ENCODE results near the gene ENPP4.

Gene ENPP4

GRCh38 chr6:46099952-46100351 is 29.8 kb upstream of the ENPP4 start:
- no peaks in the 10 kb centered on the region for H3K4me1 ChIP-seq (ENCODE audit: control insufficient read depth, low read length)
- H3K4me2 ChIP-seq (ENCODE audit: low read length), result no peak overlapping the region
- no peaks in the 10 kb centered on the region for H3F3A ChIP-seq (ENCODE audit: control insufficient read depth, insufficient read depth)
- H3K36me3 ChIP-seq (ENCODE audit: control insufficient read depth, low read length), result no peaks in the 10 kb centered on the region
- H3K9me3 ChIP-seq (ENCODE audit: control insufficient read depth, insufficient read depth, low read length), result no peaks in the 10 kb centered on the region
- TF ChIP-seq, protein P1, sequence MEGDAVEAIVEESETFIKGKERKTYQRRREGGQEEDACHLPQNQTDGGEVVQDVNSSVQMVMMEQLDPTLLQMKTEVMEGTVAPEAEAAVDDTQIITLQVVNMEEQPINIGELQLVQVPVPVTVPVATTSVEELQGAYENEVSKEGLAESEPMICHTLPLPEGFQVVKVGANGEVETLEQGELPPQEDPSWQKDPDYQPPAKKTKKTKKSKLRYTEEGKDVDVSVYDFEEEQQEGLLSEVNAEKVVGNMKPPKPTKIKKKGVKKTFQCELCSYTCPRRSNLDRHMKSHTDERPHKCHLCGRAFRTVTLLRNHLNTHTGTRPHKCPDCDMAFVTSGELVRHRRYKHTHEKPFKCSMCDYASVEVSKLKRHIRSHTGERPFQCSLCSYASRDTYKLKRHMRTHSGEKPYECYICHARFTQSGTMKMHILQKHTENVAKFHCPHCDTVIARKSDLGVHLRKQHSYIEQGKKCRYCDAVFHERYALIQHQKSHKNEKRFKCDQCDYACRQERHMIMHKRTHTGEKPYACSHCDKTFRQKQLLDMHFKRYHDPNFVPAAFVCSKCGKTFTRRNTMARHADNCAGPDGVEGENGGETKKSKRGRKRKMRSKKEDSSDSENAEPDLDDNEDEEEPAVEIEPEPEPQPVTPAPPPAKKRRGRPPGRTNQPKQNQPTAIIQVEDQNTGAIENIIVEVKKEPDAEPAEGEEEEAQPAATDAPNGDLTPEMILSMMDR (IDR thresholded peaks at IDR 0.05; ENCODE audit: low read depth, low read length, poor library complexity, severe bottlenecking), result no peak
- TF ChIP-seq EZH2phosphoT487 (IDR thresholded peaks at IDR 0.05; ENCODE audit: borderline replicate concordance, low read length), result no peak
- no peaks in the 10 kb centered on the region for H3K27me3 ChIP-seq (ENCODE audit: control insufficient read depth, low read length)
- H3K27ac ChIP-seq (ENCODE audit: low read depth, low read length), result no peak overlapping the region
- H3K4me3 ChIP-seq (ENCODE audit: low read length), result no peak overlapping the region
- H4K20me1 ChIP-seq (ENCODE audit: control insufficient read depth, insufficient read depth, low read depth, low read length), result no peaks in the 10 kb centered on the region
- no peaks in the 10 kb centered on the region for H3K9me2 ChIP-seq (replicated peaks; ENCODE audit: control insufficient read depth, low read length)
- no peaks in the 10 kb centered on the region for H3K79me2 ChIP-seq (ENCODE audit: control insufficient read depth, low read length)

DNA sequence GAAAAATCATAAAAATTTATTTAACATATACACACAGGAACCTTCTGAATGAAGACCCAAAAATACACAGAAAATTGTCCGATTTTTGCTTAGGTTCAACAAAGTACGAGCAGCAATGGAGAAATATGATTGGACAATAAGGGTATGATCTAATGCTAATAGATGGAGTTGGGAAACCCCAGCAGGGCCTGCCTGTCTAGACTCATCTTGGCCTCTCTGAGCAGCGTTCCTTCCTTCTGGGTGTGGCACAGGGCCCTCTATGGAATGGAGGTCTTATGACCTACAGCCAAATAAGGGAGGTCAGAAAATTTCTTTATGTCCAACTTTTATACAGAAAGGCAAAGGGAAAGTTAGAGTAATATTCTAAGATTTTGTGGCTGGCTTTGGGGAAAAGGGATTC is 27.7 kb upstream of the ENPP4 start:
- H3K27ac ChIP-seq (ENCODE audit: low read depth, low read length), result no peak overlapping the region
- no peaks in the 10 kb centered on the region for H3K79me2 ChIP-seq (ENCODE audit: control insufficient read depth, low read length)
- no peaks in the 10 kb centered on the region for H3K36me3 ChIP-seq (ENCODE audit: control insufficient read depth, low read length)
- no peaks in the 10 kb centered on the region for H3K9me3 ChIP-seq (ENCODE audit: control insufficient read depth, insufficient read depth, low read length)
- H3K4me3 ChIP-seq (ENCODE audit: low read length), result no peak overlapping the region
- no peaks in the 10 kb centered on the region for H3F3A ChIP-seq (ENCODE audit: control insufficient read depth, insufficient read depth)
- no peaks in the 10 kb centered on the region for H3K27me3 ChIP-seq (ENCODE audit: control insufficient read depth, low read length)
- H3K4me2 ChIP-seq (ENCODE audit: low read length), result no peak overlapping the region
- no peaks in the 10 kb centered on the region for H4K20me1 ChIP-seq (ENCODE audit: control insufficient read depth, insufficient read depth, low read depth, low read length)
- no peaks in the 10 kb centered on the region for H3K9me2 ChIP-seq (replicated peaks; ENCODE audit: control insufficient read depth, low read length)
- H3K4me1 ChIP-seq (ENCODE audit: control insufficient read depth, low read length), result no peaks in the 10 kb centered on the region
- no peak for TF ChIP-seq EZH2phosphoT487 (IDR thresholded peaks at IDR 0.05; ENCODE audit: borderline replicate concordance, low read length)
- TF ChIP-seq, protein P1 (IDR thresholded peaks at IDR 0.05; ENCODE audit: low read depth, low read length, poor library complexity, severe bottlenecking), result no peak

DNA sequence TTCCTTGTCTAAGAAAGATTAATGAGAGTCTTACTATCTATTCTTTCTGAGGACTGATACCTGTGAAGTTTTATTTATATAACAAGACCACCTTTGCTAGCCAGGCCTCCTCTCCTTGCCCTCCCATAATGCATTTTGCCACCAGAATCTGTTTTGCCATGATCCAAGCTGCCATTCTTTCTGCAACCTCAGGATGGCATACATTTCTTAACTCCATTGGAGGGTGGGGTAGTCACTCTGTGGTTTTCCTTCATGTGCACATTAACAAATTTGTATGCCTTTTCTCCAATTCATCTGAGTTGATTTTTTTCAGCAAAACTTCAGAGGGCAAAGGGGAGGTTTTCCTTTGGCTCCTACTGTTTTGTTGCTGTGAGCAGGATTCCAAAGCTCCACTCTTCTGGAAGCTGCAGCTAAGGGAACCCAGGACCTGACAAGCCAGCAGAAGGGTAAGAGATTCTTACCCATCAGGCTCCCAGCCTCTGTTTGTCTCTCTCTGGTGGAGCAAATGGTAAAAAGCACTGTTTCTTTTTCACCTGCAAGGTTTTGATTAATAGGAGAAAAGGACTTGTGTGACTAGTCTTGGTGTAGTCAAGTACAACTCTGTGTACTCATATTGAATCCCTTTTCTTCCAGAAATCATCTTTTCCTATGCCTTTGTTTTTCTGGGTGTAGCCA is 26.2 kb upstream of the ENPP4 start:
- H3K9me3 ChIP-seq (ENCODE audit: control insufficient read depth, insufficient read depth, low read length), result no peaks in the 10 kb centered on the region
- H3K36me3 ChIP-seq (ENCODE audit: control insufficient read depth, low read length), result no peaks in the 10 kb centered on the region
- H4K20me1 ChIP-seq (ENCODE audit: control insufficient read depth, insufficient read depth, low read depth, low read length), result no peaks in the 10 kb centered on the region
- H3K4me3 ChIP-seq (ENCODE audit: low read length), result no peak overlapping the region
- H3K4me1 ChIP-seq (ENCODE audit: control insufficient read depth, low read length), result no peaks in the 10 kb centered on the region
- no peaks in the 10 kb centered on the region for H3K9me2 ChIP-seq (replicated peaks; ENCODE audit: control insufficient read depth, low read length)
- TF ChIP-seq, protein P1 (IDR thresholded peaks at IDR 0.05; ENCODE audit: low read depth, low read length, poor library complexity, severe bottlenecking), result no peak
- no peak for TF ChIP-seq EZH2phosphoT487 (IDR thresholded peaks at IDR 0.05; ENCODE audit: borderline replicate concordance, low read length)
- no peaks in the 10 kb centered on the region for H3F3A ChIP-seq (ENCODE audit: control insufficient read depth, insufficient read depth)
- H3K27me3 ChIP-seq (ENCODE audit: control insufficient read depth, low read length), result no peaks in the 10 kb centered on the region
- H3K79me2 ChIP-seq (ENCODE audit: control insufficient read depth, low read length), result no peaks in the 10 kb centered on the region
- no peak overlapping the region for H3K4me2 ChIP-seq (ENCODE audit: low read length)
- no peak overlapping the region for H3K27ac ChIP-seq (ENCODE audit: low read depth, low read length)

Measured in DOHH2 (cell line).